Thymus (tissue), 2 donors: ENCODE data around the gene VOPP1. TPM values are rescaled to one million over a fixed set of nuclear protein-coding genes. Genes with fewer than 3 reads are reported as not detected.

Source experiments
- polyA plus RNA-seq: library from polyadenylated mRNA; stranded (reverse); fragments of 200-250 nt; gene quantifications from one replicate; pipeline ENCODE4 v1.2.3, GENCODE V29; 2013
- total RNA-seq: library from RNA; stranded (reverse); fragments of 120-200 nt; gene quantifications from one replicate; pipeline ENCODE4 v1.2.4, GENCODE V29; 2013
- donor health status: healthy.

Gene VOPP1
- total and polyA plus RNA-seq, 2 donors = 61.9 to 91.6 TPM

Other genes starting within 250 kb of the VOPP1 start
- gene LANCL2, start 207.2 kb downstream of the VOPP1 start, total RNA-seq = 20.0 TPM
- 8.3 TPM for gene LANCL2, start 207.2 kb downstream of the VOPP1 start, polyA plus RNA-seq